NB4 (cell line): Measurements from ENCODE around the gene WNT3.
"Not testable (repeated sequence)": the region's sequence is repeated elsewhere in the genome, so short reads cannot be mapped to it uniquely, and the experiment has no call there.

ENCODE experiments used
- DNase-seq: peaks from one replicate; pipeline ENCODE4 v3.0.0; 2010; ENCODE audit warnings: low read depth
- H3K4me3 ChIP-seq: one replicate; pipeline ENCODE4 v1.5.1; 2011; ENCODE audit warnings: mild to moderate bottlenecking, low read depth, low read length, moderate library complexity
- CTCF ChIP-seq: IDR thresholded peaks from one replicate; pipeline ENCODE4 v1.5.1; 2012; ENCODE audit warnings: low read depth, low read length
- MAX ChIP-seq: IDR thresholded peaks from 2 replicates; pipeline ENCODE4 v1.6.1; 2011; ENCODE audit warnings: low read depth, low read length
- MYC ChIP-seq: IDR thresholded peaks from 2 replicates; pipeline ENCODE4 v1.6.1; 2011; ENCODE audit warnings: low read depth, low read length
- POLR2A ChIP-seq: IDR thresholded peaks from 2 replicates; pipeline ENCODE4 v1.6.1; 2011; ENCODE audit warnings: mild to moderate bottlenecking; ENCODE audit not compliant: insufficient read length; ENCODE audit errors: extremely low read depth

The WNT3 gene

GRCh38 chr17:46796084-46796483 is 22.4 kb downstream of the WNT3 start:
- DNase-seq, result no peak
- TF ChIP-seq MAX (no peak), CTCF (no peak), MYC (no peak), POLR2A (no peak)
- peak overlapping the region; percentile 6 for H3K4me3 ChIP-seq

GRCh38 chr17:46795379-46795952 is 23.0 kb downstream of the WNT3 start:
- DNase-seq, result peak; percentile 97
- TF ChIP-seq MAX (peak; percentile 32; the same call in 1 of the 2 replicates), POLR2A (no peak), MYC (no peak; the same call in 1 of the 2 replicates), CTCF (no peak)
- H3K4me3 ChIP-seq, result peak overlapping the region; percentile 32

- DNase-seq, result no peak
- no peak for TF ChIP-seq POLR2A
- no peak for TF ChIP-seq MYC
- TF ChIP-seq CTCF, result no peak
- TF ChIP-seq MAX, result no peak
- H3K4me3 ChIP-seq, result no peak overlapping the region
Measured at GRCh38 chr17:46794318-46794717, 24.2 kb downstream of the WNT3 start.

GRCh38 chr17:46793541-46793940 is 25.0 kb downstream of the WNT3 start:
- no peak for DNase-seq
- no peak overlapping the region for H3K4me3 ChIP-seq
- TF ChIP-seq MAX (no peak), POLR2A (no peak), CTCF (no peak), MYC (no peak)

- not testable (repeated sequence) for DNase-seq, H3K4me3 ChIP-seq
Measured at GRCh38 chr17:46793023-46793422, 25.5 kb downstream of the WNT3 start.

GRCh38 chr17:46792071-46792470 is 26.4 kb downstream of the WNT3 start:
- DNase-seq, result no peak
- no peak overlapping the region for H3K4me3 ChIP-seq
- TF ChIP-seq MAX, result no peak
- no peak for TF ChIP-seq CTCF
- no peak for TF ChIP-seq POLR2A
- TF ChIP-seq MYC, result no peak
